Activated naive CD8-positive, alpha-beta T cell treated with anti-CD3 and anti-CD28 coated beads, Interleukin-2, amount 50 U/mL, for 24 hours (primary cell): ENCODE measurements around the gene TIRAP.

ENCODE experiments used
- ATAC-seq: fragments of 150-1000 bp; cut with Tn5 transposase; one replicate; pipeline ENCODE4 v1.10.0; 2021
- DNase-seq: peaks from one replicate; pipeline ENCODE4 v3.0.0; 2021
- H3K27ac Mint-ChIP-seq: one replicate; pipeline ENCODE4 v1.8.0; 2021; ENCODE audit warnings: mild to moderate bottlenecking, mixed read lengths
- H3K27me3 Mint-ChIP-seq: one replicate; pipeline ENCODE4 v1.8.0; 2021; ENCODE audit warnings: mixed read lengths
- H3K36me3 Mint-ChIP-seq: one replicate; pipeline ENCODE4 v1.8.0; 2021; ENCODE audit warnings: low read depth, mixed read lengths
- H3K4me1 Mint-ChIP-seq: one replicate; pipeline ENCODE4 v1.8.0; 2021; ENCODE audit warnings: mixed read lengths
- H3K4me3 Mint-ChIP-seq: one replicate; pipeline ENCODE4 v1.8.0; 2021; ENCODE audit warnings: mild to moderate bottlenecking, moderate library complexity, mixed read lengths
- H3K9me3 Mint-ChIP-seq: one replicate; pipeline ENCODE4 v1.8.0; 2021; ENCODE audit warnings: mixed read lengths

The TIRAP gene

GRCh38 chr11:126319374-126319740 lies 36.5 kb downstream of the TIRAP start:
- no peaks in the 10 kb centered on the region for H3K27me3 Mint-ChIP-seq
- no peak overlapping the region for H3K4me3 Mint-ChIP-seq
- H3K27ac Mint-ChIP-seq, result no peak overlapping the region
- DNase-seq, result no peak
- no peak for ATAC-seq
- no peaks in the 10 kb centered on the region for H3K9me3 Mint-ChIP-seq
- H3K4me1 Mint-ChIP-seq, result peaks cover 30% of the 10 kb centered on the region
- peaks cover 23% of the 10 kb centered on the region for H3K36me3 Mint-ChIP-seq

DNA sequence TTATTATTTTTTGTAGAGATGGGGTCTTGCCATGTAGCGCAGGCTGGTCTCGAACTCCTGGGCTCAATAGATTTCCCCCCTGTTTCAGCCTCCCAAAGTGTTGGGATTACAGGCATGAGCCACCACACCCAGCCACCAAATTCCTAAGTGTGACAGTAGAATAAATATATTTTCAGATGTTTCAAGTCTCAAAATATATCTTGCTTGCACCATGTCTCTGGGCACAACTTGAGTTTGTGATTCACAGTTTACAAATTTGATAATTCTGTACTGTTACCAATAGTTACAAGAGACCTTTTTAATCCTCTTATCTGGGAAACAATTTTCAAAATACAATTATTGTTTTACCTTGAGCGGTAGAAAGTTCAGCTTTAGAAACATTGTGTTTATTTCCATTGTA lies 40.1 kb downstream of the TIRAP start:
- peaks cover 9% of the 10 kb centered on the region for H3K36me3 Mint-ChIP-seq
- H3K9me3 Mint-ChIP-seq, result no peaks in the 10 kb centered on the region
- ATAC-seq, result no peak
- peaks cover 16% of the 10 kb centered on the region for H3K4me1 Mint-ChIP-seq
- no peaks in the 10 kb centered on the region for H3K27me3 Mint-ChIP-seq
- DNase-seq, result no peak
- no peak overlapping the region for H3K4me3 Mint-ChIP-seq
- no peak overlapping the region for H3K27ac Mint-ChIP-seq

GRCh38 chr11:126327281-126328000 lies 44.5 kb downstream of the TIRAP start:
- peaks cover 4% of the 10 kb centered on the region for H3K36me3 Mint-ChIP-seq
- H3K9me3 Mint-ChIP-seq, result no peaks in the 10 kb centered on the region
- no peak for DNase-seq
- H3K4me1 Mint-ChIP-seq, result peaks cover 18% of the 10 kb centered on the region
- H3K4me3 Mint-ChIP-seq, result no peak overlapping the region
- ATAC-seq, result no peak
- peak overlapping the region; percentile 42 for H3K27ac Mint-ChIP-seq
- no peaks in the 10 kb centered on the region for H3K27me3 Mint-ChIP-seq

DNA sequence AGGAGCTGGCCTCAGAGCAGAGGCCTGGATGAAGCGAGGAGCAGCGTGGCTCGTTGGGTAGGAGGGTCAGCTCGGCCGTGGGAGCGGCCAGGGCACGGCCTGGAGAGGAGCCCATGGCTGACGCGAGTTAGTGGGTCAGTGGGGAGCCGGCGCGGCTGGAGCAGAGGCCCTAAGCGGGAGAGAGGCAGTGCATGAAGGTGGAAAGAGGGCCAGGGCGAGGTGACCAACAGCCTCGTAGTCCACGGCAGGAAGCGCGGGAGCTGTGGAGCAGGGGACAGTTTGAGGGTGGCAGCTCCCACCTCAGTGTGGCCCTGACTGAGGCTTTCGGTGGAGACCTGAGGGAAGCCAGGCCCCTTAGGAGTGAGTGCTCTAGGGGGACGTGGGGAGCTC lies 45.1 kb downstream of the TIRAP start:
- peaks cover 4% of the 10 kb centered on the region for H3K36me3 Mint-ChIP-seq
- no peaks in the 10 kb centered on the region for H3K27me3 Mint-ChIP-seq
- no peaks in the 10 kb centered on the region for H3K9me3 Mint-ChIP-seq
- peak overlapping the region; percentile 42 for H3K27ac Mint-ChIP-seq
- DNase-seq (no peak), ATAC-seq (no peak)
- H3K4me3 Mint-ChIP-seq, result no peak overlapping the region
- H3K4me1 Mint-ChIP-seq, result peaks cover 22% of the 10 kb centered on the region

GRCh38 chr11:126328444-126328843 lies 45.6 kb downstream of the TIRAP start:
- H3K9me3 Mint-ChIP-seq, result no peaks in the 10 kb centered on the region
- peaks cover 22% of the 10 kb centered on the region for H3K4me1 Mint-ChIP-seq
- peaks cover 4% of the 10 kb centered on the region for H3K36me3 Mint-ChIP-seq
- H3K27ac Mint-ChIP-seq, result no peak overlapping the region
- no peak overlapping the region for H3K4me3 Mint-ChIP-seq
- ATAC-seq (no peak), DNase-seq (no peak)
- H3K27me3 Mint-ChIP-seq, result no peaks in the 10 kb centered on the region

DNA sequence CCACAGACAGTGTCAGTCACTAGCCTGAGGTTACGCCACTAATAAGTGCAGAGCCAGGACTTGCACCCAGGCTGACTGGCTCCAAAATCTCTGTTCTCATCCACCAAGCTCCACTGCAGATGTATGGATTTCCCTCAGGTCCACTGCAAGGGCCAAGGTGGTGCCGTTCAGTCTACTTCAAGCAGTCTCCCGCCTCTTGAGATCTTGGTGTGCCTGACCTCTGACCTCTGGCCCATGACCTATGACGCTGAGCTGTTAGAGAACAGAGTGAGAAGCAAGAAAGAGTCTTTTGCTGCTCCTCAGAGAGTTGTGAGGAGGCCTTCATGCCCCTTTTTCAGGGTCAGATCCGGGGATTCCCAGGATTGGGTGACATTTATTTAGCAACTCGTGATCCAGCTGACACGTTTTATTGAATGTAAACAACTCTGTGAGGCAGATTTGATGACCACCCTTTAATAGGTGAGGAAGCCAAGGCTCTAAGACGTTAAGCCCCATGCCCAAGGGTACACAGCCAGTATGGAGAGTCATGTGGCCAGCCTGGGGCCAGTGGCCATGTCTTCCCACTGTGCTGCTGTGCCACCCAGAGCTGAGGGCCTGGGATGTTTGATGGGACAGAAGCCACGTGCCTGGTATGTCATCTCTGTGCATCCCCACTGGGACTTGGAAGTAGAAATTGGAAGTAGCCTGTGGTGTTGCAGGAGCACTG lies 46.2 kb downstream of the TIRAP start:
- Mint-ChIP-seq H3K4me3 (no peak overlapping the region), H3K27ac (no peak overlapping the region), H3K9me3 (no peaks in the 10 kb centered on the region), H3K36me3 (peaks cover 4% of the 10 kb centered on the region), H3K27me3 (no peaks in the 10 kb centered on the region), H3K4me1 (peaks cover 22% of the 10 kb centered on the region)
- ATAC-seq (no peak), DNase-seq (no peak)

- Mint-ChIP-seq H3K4me1 (peaks cover 22% of the 10 kb centered on the region), H3K27me3 (no peaks in the 10 kb centered on the region), H3K4me3 (no peak overlapping the region), H3K36me3 (peaks cover 4% of the 10 kb centered on the region), H3K9me3 (no peaks in the 10 kb centered on the region), H3K27ac (peak overlapping the region; percentile 43)
- no peak for DNase-seq
- ATAC-seq, result peak; percentile 45
Observed at GRCh38 chr11:126329644-126330211, 46.8 kb downstream of the TIRAP start.

DNA sequence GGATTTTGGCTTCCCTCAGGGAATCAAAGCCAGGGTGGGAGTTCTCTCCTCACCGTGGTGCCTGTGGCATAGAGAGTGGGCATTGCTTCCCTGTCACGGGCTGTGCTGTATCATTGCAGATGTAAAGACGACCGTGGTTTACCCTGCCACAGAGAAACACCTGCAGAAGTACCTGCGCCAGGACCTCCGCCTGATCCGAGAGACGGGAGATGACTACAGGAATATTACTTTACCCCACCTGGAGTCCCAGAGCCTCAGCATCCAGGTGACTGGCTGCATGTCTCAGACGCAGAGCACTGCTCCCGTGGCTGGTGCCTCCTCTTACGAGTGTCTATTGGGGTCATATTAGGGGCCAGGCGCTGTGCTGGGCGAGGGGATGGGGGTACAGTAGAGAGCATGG lies 48.4 kb downstream of the TIRAP start:
- Mint-ChIP-seq H3K36me3 (peaks cover 7% of the 10 kb centered on the region), H3K27me3 (no peaks in the 10 kb centered on the region), H3K4me3 (no peak overlapping the region), H3K27ac (no peak overlapping the region), H3K4me1 (peaks cover 25% of the 10 kb centered on the region), H3K9me3 (no peaks in the 10 kb centered on the region)
- ATAC-seq (no peak), DNase-seq (no peak)

- peaks cover 25% of the 10 kb centered on the region for H3K4me1 Mint-ChIP-seq
- no peaks in the 10 kb centered on the region for H3K27me3 Mint-ChIP-seq
- peaks cover 8% of the 10 kb centered on the region for H3K36me3 Mint-ChIP-seq
- DNase-seq, result no peak
- no peak overlapping the region for H3K4me3 Mint-ChIP-seq
- peak; percentile 85 for ATAC-seq
- no peak overlapping the region for H3K27ac Mint-ChIP-seq
- no peaks in the 10 kb centered on the region for H3K9me3 Mint-ChIP-seq
Observed at GRCh38 chr11:126332221-126332711, 49.4 kb downstream of the TIRAP start.

DNA sequence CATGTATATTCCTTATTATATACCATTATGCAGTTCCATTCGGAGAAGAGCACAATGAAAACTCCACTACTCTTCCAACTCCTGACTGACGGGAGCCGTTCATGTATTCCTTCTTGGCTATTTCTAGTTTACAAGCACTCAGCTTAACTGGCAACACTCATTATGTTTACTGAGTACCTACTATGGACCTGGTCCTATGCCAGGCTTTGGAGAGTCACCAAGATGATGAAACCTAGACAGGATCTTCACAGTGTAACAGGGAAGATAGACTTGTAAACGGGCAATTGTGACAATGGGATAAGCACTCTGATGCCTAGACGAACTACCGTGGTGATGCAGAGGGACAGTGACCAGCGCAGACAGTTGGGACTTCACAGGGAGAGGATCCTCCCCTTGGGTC lies 50.2 kb downstream of the TIRAP start:
- Mint-ChIP-seq H3K36me3 (peaks cover 8% of the 10 kb centered on the region), H3K27me3 (no peaks in the 10 kb centered on the region), H3K27ac (no peak overlapping the region), H3K4me3 (no peak overlapping the region), H3K4me1 (peaks cover 25% of the 10 kb centered on the region), H3K9me3 (no peaks in the 10 kb centered on the region)
- no peak for DNase-seq
- no peak for ATAC-seq

DNA sequence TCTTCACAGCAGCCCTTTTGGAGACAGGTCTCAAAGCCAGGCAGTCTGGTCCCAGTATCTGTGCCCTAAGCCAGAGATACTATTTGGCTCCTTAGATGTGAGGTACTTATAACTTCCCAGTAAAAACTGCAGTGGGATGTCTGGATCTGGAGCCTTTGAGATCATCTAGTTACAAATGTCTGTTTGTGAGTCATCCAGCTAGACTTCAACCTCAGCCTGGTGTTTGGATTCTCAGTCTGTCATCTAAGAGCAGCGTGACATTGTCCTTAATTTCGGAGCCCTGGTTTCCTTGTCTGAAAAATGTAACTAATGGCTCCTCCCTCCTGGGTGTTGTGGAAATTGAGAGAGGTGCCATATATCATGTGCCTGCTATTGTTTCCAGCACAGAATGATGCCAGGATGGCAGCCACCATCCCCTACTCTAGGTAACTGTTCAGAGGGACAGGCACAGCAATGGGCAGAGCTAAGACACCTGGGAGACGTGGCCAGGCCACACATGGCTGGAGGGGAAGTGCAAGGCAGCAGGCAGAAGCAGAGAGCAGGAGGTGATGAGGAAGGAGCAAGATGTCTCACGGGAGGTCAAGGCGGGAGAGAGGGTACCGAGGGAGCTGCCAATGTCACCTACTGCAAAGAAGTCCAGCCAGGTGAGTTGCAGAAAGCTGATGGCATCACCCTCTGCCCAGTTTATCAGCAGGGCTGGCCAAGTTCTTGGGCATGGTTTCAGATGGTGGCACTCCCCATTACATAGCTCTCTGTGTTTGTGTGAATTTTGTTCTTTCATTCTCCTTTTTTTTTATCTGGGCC lies 52.0 kb downstream of the TIRAP start:
- no peaks in the 10 kb centered on the region for H3K27me3 Mint-ChIP-seq
- no peak overlapping the region for H3K27ac Mint-ChIP-seq
- H3K4me3 Mint-ChIP-seq, result no peak overlapping the region
- peaks cover 15% of the 10 kb centered on the region for H3K4me1 Mint-ChIP-seq
- H3K9me3 Mint-ChIP-seq, result no peaks in the 10 kb centered on the region
- ATAC-seq (no peak), DNase-seq (no peak)
- peaks cover 13% of the 10 kb centered on the region for H3K36me3 Mint-ChIP-seq

GRCh38 chr11:126335463-126335760 lies 52.5 kb downstream of the TIRAP start:
- Mint-ChIP-seq H3K9me3 (no peaks in the 10 kb centered on the region), H3K36me3 (peaks cover 13% of the 10 kb centered on the region), H3K4me1 (peaks cover 14% of the 10 kb centered on the region), H3K27ac (no peak overlapping the region), H3K4me3 (no peak overlapping the region), H3K27me3 (no peaks in the 10 kb centered on the region)
- DNase-seq (no peak), ATAC-seq (no peak)

- ATAC-seq (no peak), DNase-seq (no peak)
- H3K9me3 Mint-ChIP-seq, result no peaks in the 10 kb centered on the region
- peaks cover 14% of the 10 kb centered on the region for H3K4me1 Mint-ChIP-seq
- H3K36me3 Mint-ChIP-seq, result peaks cover 13% of the 10 kb centered on the region
- no peak overlapping the region for H3K27ac Mint-ChIP-seq
- no peaks in the 10 kb centered on the region for H3K27me3 Mint-ChIP-seq
- H3K4me3 Mint-ChIP-seq, result no peak overlapping the region
Observed at GRCh38 chr11:126336138-126336541, 53.2 kb downstream of the TIRAP start.

- Mint-ChIP-seq H3K27me3 (no peaks in the 10 kb centered on the region), H3K4me1 (peaks cover 16% of the 10 kb centered on the region), H3K36me3 (peaks cover 13% of the 10 kb centered on the region), H3K9me3 (no peaks in the 10 kb centered on the region), H3K27ac (no peak overlapping the region), H3K4me3 (no peak overlapping the region)
- ATAC-seq (no peak), DNase-seq (no peak)
Observed at GRCh38 chr11:126336671-126337101, 53.8 kb downstream of the TIRAP start.

DNA sequence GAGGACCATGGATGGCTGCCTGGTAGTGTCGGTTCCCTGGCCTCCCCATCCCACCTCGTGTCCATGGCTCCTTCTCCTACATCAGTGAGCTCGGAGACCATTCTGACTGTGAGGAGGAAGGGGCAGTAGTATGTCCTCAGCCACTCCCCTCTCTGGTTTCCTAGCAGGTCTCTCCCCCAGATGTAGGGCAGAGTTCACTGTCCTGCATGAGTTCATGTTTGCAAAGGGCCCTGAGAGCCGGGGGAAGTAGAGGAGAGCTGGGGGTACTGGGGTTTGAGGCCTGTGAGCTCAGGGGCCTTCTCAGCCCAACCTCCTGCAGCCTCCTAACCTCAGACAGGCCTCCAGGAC lies 54.2 kb downstream of the TIRAP start:
- H3K4me3 Mint-ChIP-seq, result no peak overlapping the region

More for the DNA sequence above, 54.2 kb downstream of the TIRAP start:
- ATAC-seq (no peak), DNase-seq (no peak)
- Mint-ChIP-seq H3K9me3 (no peaks in the 10 kb centered on the region), H3K36me3 (peaks cover 14% of the 10 kb centered on the region), H3K4me1 (peaks cover 19% of the 10 kb centered on the region), H3K27ac (no peak overlapping the region), H3K27me3 (no peaks in the 10 kb centered on the region)
